ENCODE data around the gene RFK. TPM values are rescaled to one million over a fixed set of nuclear protein-coding genes. Genes with fewer than 3 reads are reported as not detected.

RFK gene
- total RNA-seq, 2 experiments from 2014 or later: 4.2 to 5.2 TPM

DNA sequence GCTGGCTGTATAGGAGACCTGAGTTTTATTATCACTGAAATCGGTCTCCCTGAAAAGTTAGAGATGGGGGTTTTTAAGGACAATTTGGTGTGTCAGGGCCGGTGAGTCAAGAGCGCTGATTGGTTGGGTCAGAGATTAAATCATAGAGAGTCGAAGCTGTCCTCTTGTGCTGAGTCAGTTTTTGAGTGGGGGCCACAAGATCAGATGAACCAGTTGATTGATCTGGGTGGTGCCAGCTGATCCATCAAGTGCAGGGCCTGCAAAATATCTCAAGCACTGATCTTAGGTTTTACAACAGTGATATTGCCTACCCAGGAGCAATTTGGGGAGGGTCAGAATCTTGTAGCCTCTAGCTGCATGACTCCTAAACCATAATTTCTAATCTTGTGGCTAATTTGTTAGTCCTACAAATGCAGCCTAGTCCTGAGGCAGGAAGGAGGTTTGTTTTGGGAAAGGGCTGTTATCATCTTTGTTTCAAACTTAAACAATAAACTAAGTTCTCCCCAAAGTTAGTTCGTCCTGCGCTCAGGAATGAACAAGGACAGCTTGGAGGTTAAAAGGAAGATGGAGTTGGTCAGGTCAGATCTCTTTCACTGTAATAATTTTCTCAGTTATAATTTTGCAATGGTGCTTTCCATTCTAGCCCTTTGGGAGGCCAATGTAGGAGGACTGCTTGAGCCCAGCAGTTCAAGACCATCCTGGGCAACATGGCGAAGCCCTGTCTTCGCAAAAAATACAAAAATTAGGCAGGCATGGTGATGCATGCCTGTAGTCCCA is 31.6 kb upstream of the RFK start:
- Mint-ChIP-seq H3K27me3 (ENCODE audit: low read depth) (no peaks in the 10 kb centered on the region), H3K4me3 (no peak overlapping the region), H3K4me1 (ENCODE audit: low read depth) (peaks cover 11% of the 10 kb centered on the region), H3K9me3 (no peaks in the 10 kb centered on the region), H3K27ac (no peak overlapping the region), H3K36me3 (ENCODE audit: low read depth) (no peaks in the 10 kb centered on the region)
- CTCF ChIA-PET: no interaction called here
- intact Hi-C loops (cut with micrococcal nuclease): no loop called here
- DNase-seq: no peak

DNA sequence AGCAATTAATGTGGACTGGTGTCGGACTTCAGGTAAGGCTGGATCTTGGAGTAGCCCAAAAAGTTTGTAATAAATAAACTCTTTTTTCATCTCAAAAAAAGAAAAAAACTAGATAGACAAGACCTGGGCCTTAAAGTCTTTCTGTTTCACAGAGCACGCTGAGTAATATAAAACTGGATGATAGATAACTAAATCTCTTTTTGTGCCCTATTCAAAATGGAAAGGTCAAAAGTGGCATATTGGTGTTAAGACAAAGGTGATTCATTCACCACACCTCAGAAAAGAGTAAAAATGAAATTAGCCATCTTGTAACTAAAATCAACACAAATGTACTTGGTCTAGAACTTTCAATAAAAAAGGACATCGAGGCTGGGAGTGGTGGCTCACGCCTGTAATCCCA is 30.3 kb upstream of the RFK start:
- Mint-ChIP-seq H3K4me3 (no peak overlapping the region), H3K36me3 (ENCODE audit: low read depth) (no peaks in the 10 kb centered on the region), H3K27me3 (ENCODE audit: low read depth) (no peaks in the 10 kb centered on the region), H3K9me3 (no peaks in the 10 kb centered on the region), H3K27ac (no peak overlapping the region), H3K4me1 (ENCODE audit: low read depth) (peaks cover 11% of the 10 kb centered on the region)
- intact Hi-C loops (cut with micrococcal nuclease): loop anchor here (1.0 kb wide), 2 partner anchors 14 to 21 kb away; no protein-coding TSS in a partner anchor
- CTCF ChIA-PET: no interaction called here
- DNase-seq: no peak

DNA sequence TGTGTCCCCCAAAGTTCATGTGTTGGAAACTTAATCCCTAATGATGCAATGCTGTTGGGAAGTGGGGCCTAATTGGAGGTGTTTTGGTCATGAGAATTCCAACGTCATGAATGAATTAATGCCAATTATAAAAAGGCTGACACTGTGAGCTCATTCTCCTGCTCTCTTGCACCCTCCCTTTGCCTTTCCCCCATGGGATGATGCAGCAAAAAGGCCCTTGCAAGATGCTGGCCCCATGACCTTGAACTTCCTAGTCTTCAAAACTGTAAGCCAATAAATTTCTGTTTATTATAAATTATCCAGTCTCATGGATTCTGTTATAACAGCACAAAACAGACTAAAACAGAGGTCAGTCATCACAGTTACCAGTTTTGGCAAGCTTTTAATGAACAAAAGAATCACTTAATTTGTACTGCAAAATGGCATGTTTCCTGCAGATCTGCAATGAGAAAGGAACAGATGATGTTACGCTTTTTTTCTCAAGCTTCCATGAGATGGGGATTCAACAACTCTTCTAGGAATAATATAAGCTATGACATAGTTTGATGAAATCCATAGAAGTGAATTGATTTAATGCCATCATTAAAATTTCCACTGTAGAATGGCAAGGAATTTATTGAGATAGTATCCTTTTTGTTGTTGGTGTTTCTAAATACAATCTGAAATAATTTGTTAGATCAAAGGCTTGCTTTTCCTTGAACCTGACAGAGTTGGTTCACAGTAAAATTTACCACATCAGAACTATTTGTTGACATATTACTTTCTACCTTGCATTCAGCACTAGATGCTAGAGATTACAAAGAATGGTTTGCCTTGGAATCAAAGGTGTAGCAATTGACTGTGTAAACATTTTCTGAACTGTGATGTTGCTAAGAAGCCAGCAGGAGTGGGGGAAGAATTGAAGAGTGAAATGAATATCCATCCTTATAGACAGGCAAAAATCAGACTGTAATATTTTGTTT is 29.3 kb upstream of the RFK start:
- Mint-ChIP-seq H3K9me3 (no peaks in the 10 kb centered on the region), H3K27ac (no peak overlapping the region), H3K27me3 (ENCODE audit: low read depth) (no peaks in the 10 kb centered on the region), H3K4me1 (ENCODE audit: low read depth) (peaks cover 11% of the 10 kb centered on the region), H3K36me3 (ENCODE audit: low read depth) (no peaks in the 10 kb centered on the region), H3K4me3 (no peak overlapping the region)
- intact Hi-C loops (cut with micrococcal nuclease): loop anchor here (1.0 kb wide), 2 partner anchors 15 to 20 kb away; no protein-coding TSS in a partner anchor
- DNase-seq: no peak
- CTCF ChIA-PET: no interaction called here

DNA sequence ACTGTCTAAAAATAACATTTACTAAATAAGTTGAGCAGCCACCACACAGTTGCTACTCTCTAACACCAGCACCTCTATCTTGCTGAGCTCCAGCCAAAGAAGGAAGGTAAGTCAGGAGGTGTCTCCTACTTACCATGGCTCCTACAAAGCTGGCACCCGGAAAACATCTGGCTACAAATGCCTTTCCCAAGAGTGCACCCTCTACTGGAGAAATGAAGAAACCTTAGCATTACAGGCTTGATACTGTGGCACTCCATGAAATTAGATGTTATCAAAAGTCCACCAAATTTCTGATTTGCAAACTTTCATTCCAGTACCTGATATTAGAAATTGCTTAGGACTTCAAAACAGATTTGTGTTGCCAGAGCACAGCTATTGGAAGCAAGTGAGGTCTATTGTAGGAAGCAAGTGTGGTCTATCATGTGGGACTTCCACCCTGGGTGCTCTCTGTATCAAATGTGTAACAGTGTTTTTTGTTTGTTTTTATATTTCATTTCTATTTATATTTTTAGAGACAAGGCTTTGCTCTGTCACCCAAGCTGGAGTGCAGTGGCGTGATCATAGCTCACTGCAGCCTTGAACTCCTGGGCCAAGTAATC is 25.7 kb upstream of the RFK start:
- H3K4me3 Mint-ChIP-seq: no peak overlapping the region

DNA sequence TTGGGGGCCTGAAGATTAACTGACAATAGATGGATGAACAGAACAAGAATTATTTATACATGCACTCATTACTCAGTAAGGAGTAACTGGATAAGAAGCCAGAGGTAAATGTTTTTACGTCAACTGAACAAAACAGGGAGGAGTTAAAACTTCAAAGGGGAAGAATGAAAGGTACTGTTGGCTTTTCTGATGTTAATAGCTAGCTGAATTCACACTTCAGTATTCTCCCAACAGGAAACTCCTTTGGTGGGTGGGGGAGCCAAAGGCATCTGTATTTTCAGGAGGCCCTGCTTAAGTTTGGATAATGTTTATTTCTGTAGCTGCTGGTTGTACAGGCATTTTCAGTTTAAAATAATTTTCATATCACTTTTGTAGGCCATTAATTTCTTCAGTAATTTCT is 23.2 kb upstream of the RFK start:
- Mint-ChIP-seq H3K27me3 (ENCODE audit: low read depth) (no peaks in the 10 kb centered on the region), H3K36me3 (ENCODE audit: low read depth) (peaks cover 2% of the 10 kb centered on the region), H3K4me1 (ENCODE audit: low read depth) (peaks cover 8% of the 10 kb centered on the region), H3K4me3 (no peak overlapping the region), H3K9me3 (peaks cover 11% of the 10 kb centered on the region), H3K27ac (no peak overlapping the region)
- DNase-seq: no peak
- CTCF ChIA-PET: interaction anchor here (1.0 kb wide), 1 partner anchor 13 kb away, joined by 5 read pairs; no protein-coding TSS in a partner anchor
- intact Hi-C loops (cut with micrococcal nuclease): no loop called here

More for the DNA sequence above, 25.7 kb upstream of the RFK start:
- DNase-seq: no peak
- CTCF ChIA-PET: interaction anchor here (1.1 to 2.1 kb wide), 5 partner anchors 15 to 26 kb away, joined by 3 to 9 read pairs (median 5); no protein-coding TSS in a partner anchor
- Mint-ChIP-seq H3K4me1 (ENCODE audit: low read depth) (peaks cover 17% of the 10 kb centered on the region), H3K36me3 (ENCODE audit: low read depth) (no peaks in the 10 kb centered on the region), H3K9me3 (no peaks in the 10 kb centered on the region), H3K27ac (no peak overlapping the region), H3K27me3 (ENCODE audit: low read depth) (no peaks in the 10 kb centered on the region)
- intact Hi-C loops (cut with micrococcal nuclease): loop anchor here (2.0 kb wide), 1 partner anchor 17 kb away; no protein-coding TSS in a partner anchor

DNA sequence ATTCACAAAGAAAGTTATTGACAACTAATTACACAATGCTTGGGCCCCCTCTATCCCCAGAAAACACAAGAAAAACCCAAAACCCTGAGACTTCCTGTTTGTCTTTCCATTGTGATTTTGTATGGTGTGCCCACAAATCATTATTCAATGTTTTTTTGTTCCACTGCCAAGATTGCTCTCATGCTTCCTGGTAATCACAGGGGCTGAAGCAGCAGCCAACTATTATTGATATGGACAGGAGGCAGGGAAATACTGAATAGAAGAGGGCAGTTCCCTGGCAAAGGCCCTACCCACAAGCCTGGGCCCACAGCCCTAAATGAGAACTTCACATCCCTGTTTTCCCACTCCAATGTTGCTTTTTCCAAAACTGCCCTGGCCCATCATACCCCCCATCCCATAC is 21.5 kb upstream of the RFK start:
- H3K27ac Mint-ChIP-seq: no peak overlapping the region
- CTCF ChIA-PET: no interaction called here
- peaks cover 11% of the 10 kb centered on the region for H3K9me3 Mint-ChIP-seq
- intact Hi-C loops (cut with micrococcal nuclease): no loop called here
- H3K27me3 Mint-ChIP-seq (ENCODE audit: low read depth): no peaks in the 10 kb centered on the region
- H3K36me3 Mint-ChIP-seq (ENCODE audit: low read depth): peaks cover 2% of the 10 kb centered on the region
- no peak overlapping the region for H3K4me3 Mint-ChIP-seq
- no peak for DNase-seq
- H3K4me1 Mint-ChIP-seq (ENCODE audit: low read depth): peaks cover 8% of the 10 kb centered on the region

DNA sequence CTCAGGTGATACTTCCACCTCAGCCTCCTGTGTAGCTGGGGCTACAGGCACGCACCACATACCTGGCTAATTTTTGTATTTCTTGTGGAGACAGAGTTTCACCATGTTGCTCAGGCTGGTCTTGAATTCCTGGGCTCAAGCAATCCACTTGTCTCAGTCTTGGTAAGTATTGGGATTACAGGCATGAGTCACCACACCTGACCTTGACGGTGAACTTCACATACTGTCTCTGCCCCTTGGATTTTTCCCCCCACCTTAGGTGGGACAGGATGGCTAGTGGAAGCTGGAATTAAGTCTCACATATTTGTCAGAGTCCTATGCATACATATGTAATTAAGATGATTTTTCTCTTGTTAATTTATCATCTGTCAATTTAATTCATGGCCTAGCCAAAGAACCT is 20.9 kb upstream of the RFK start:
- Mint-ChIP-seq H3K9me3 (peaks cover 11% of the 10 kb centered on the region), H3K27ac (no peak overlapping the region), H3K4me3 (no peak overlapping the region), H3K4me1 (ENCODE audit: low read depth) (peaks cover 8% of the 10 kb centered on the region), H3K27me3 (ENCODE audit: low read depth) (no peaks in the 10 kb centered on the region), H3K36me3 (ENCODE audit: low read depth) (peaks cover 2% of the 10 kb centered on the region)
- CTCF ChIA-PET: no interaction called here
- DNase-seq: no peak
- intact Hi-C loops (cut with micrococcal nuclease): no loop called here

DNA sequence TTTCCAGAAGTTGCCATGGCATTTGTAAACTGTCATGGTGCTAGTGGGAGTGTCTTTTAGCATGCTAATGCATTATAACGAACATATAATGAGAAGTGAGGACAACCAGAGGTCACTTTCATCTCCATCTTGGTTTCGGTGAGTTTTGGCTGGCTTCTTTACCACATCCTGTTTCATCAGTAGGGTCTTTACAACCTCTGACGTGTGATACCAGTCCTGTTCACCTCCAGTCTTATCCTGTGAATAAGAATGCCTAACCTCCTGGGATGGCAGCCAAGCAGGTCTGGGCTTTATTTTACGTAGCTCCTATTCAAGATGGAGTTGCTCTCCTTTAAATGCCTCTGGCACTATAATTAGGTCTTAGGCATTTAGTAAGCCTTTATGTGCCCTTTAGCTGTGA is 20.4 kb upstream of the RFK start:
- Mint-ChIP-seq H3K27me3 (ENCODE audit: low read depth) (no peaks in the 10 kb centered on the region), H3K9me3 (peaks cover 11% of the 10 kb centered on the region), H3K4me1 (ENCODE audit: low read depth) (peaks cover 8% of the 10 kb centered on the region), H3K36me3 (ENCODE audit: low read depth) (peaks cover 2% of the 10 kb centered on the region), H3K4me3 (no peak overlapping the region), H3K27ac (no peak overlapping the region)
- intact Hi-C loops (cut with micrococcal nuclease): no loop called here
- CTCF ChIA-PET: no interaction called here
- DNase-seq: no peak

DNA sequence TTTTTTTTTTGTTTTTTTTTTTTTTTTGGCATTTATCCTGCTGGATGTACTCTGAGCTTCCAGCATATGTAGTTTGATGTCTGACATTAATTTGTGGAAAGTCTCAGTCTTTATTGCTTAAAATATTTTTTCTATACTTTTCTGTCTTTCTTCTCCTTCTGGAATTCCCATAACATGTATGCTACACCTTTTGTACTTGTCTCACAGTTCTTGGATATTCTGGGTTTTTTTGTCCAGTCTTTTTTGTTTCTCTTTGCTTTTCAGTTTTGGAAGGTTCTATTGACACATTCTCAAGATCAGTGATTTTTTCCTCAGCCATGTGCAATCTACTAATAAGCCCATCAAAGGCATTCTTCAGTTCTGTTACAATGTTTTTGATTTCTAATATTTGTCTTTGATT is 19.4 kb upstream of the RFK start:
- no peak overlapping the region for H3K27ac Mint-ChIP-seq
- peaks cover 2% of the 10 kb centered on the region for H3K36me3 Mint-ChIP-seq (ENCODE audit: low read depth)
- H3K4me3 Mint-ChIP-seq: no peak overlapping the region
- no peak for DNase-seq
- intact Hi-C loops (cut with micrococcal nuclease): no loop called here
- H3K27me3 Mint-ChIP-seq (ENCODE audit: low read depth): no peaks in the 10 kb centered on the region
- CTCF ChIA-PET: no interaction called here
- H3K9me3 Mint-ChIP-seq: peaks cover 11% of the 10 kb centered on the region
- H3K4me1 Mint-ChIP-seq (ENCODE audit: low read depth): peaks cover 8% of the 10 kb centered on the region

DNA sequence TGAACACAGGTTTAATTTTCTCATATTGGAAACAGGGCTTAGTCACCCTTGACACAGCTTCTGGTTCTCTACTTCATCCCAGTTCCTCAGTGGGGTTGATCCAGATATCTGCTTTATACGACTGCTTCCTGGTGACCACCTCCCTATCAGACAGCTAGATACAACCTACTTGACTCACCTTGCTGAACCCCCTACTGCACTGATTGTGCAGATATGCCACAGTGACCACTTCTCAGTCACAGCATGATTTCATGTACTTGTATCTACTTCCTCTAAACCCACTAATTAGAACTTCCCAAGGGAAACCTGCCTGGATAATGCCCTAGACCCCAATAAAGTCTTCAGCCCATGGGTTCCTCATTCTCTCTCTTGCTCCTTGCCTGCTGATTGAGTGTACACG is 18.4 kb upstream of the RFK start:
- no peak for DNase-seq
- H3K4me1 Mint-ChIP-seq (ENCODE audit: low read depth): peaks cover 8% of the 10 kb centered on the region
- H3K27ac Mint-ChIP-seq: no peak overlapping the region
- H3K27me3 Mint-ChIP-seq (ENCODE audit: low read depth): no peaks in the 10 kb centered on the region
- H3K36me3 Mint-ChIP-seq (ENCODE audit: low read depth): peaks cover 2% of the 10 kb centered on the region
- intact Hi-C loops (cut with micrococcal nuclease): no loop called here
- no peak overlapping the region for H3K4me3 Mint-ChIP-seq
- H3K9me3 Mint-ChIP-seq: peaks cover 11% of the 10 kb centered on the region
- CTCF ChIA-PET: interaction anchor here (0.8 kb wide), 1 partner anchor 8 kb away, joined by 3 read pairs; no protein-coding TSS in a partner anchor

DNA sequence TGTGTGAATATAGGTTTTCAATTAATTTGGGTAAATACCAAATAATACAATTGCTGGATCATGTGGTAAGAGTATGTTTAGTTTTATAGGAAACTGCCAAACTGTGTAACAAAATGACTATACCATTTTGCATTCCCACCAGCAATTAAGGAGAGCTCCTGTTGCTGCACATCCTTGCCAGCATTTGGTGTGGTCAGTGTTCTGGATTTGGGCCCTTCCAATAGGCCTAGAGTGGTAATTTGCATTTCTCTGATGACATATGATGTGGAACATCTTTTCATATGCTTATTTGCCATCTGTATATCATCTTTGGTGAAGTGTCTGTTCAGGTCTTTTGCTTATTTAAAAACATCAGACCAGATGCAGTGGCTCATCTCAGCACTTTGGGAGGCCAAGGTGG is 11.6 kb upstream of the RFK start:
- no peak for DNase-seq
- H3K9me3 Mint-ChIP-seq: no peaks in the 10 kb centered on the region
- CTCF ChIA-PET: interaction anchor here (1.2 to 1.4 kb wide), 2 partner anchors 11 to 35 kb away, joined by 4 read pairs; no protein-coding TSS in a partner anchor
- H3K27me3 Mint-ChIP-seq (ENCODE audit: low read depth): no peaks in the 10 kb centered on the region
- no peaks in the 10 kb centered on the region for H3K36me3 Mint-ChIP-seq (ENCODE audit: low read depth)
- no peak overlapping the region for H3K4me3 Mint-ChIP-seq
- peaks cover 10% of the 10 kb centered on the region for H3K4me1 Mint-ChIP-seq (ENCODE audit: low read depth)
- no peak overlapping the region for H3K27ac Mint-ChIP-seq
- intact Hi-C loops (cut with micrococcal nuclease): no loop called here

DNA sequence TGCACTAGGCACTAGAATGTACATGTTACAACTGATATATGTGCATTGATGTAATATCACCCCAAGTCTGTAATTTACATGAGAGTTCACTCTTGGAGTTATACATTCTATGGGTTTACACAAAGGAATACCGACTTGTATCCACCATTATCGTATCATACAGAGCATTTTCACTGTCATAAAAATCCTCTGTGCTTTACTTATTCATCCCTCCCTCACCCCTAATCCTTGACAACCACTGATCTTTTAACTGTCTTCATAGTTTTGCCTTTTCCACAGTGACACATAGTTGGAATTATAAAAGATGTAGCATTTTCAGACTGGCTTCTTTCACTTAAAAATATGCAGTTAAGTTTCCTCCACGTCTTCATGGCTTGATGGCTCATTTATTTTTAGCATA is 11.1 kb upstream of the RFK start:
- Mint-ChIP-seq H3K36me3 (ENCODE audit: low read depth) (no peaks in the 10 kb centered on the region), H3K27me3 (ENCODE audit: low read depth) (no peaks in the 10 kb centered on the region), H3K27ac (no peak overlapping the region), H3K9me3 (no peaks in the 10 kb centered on the region), H3K4me3 (no peak overlapping the region), H3K4me1 (ENCODE audit: low read depth) (peaks cover 10% of the 10 kb centered on the region)
- CTCF ChIA-PET: interaction anchor here (1.1 to 1.7 kb wide), 5 partner anchors 8 to 40 kb away, joined by 3 to 9 read pairs (median 4); no protein-coding TSS in a partner anchor
- intact Hi-C loops (cut with micrococcal nuclease): no loop called here
- no peak for DNase-seq

All from activated naive CD4-positive, alpha-beta T cell treated with anti-CD3 and anti-CD28 coated beads for 36 hours (primary cell).